Measurements from ENCODE around the gene GRIN3B. TPM values are rescaled to one million over a fixed set of nuclear protein-coding genes. Genes with fewer than 3 reads are reported as not detected.
A peak's percentile ranks its signal among the peaks of the same experiment; 100 is the strongest.

GRIN3B gene
- total RNA-seq, 2 donors from 2014 or later = 0.14 TPM; not detected in 1

- H3K27me3 ChIP-seq (replicated peaks; ENCODE audit: insufficient read depth) = no peaks in the 10 kb centered on the region
- peaks cover 18% of the 10 kb centered on the region for H3K36me3 ChIP-seq
- peak overlapping the region; percentile 80 for H3K4me3 ChIP-seq
- ATAC-seq (ENCODE audit: insufficient number of reproducible peaks, low FRiP score, low read depth) = peak; percentile 5
- H3K4me1 ChIP-seq (ENCODE audit: control insufficient read depth in 1 of 2, low read depth in 2 of 2) = peaks cover 12 to 33% of the 10 kb centered on the region in 2 donors
- TF ChIP-seq CTCF (IDR thresholded peaks at IDR 0.05) = no peak
- peak overlapping the region; percentile 5 to 52 for H3K27ac ChIP-seq
- no peaks in the 10 kb centered on the region for H3K9me3 ChIP-seq
- no peak for DNase-seq (ENCODE audit: low spot score)
Measured at GRCh38 chr19:1038978-1039645, 38.9 kb downstream of the GRIN3B start.

- Histone ChIP-seq H3K4me3 (peak within 1 kb of the TSS; percentile 80), H3K9me3 (no peaks in the 10 kb centered on the region), H3K36me3 (peaks cover 18% of the 10 kb centered on the region), H3K4me1 (ENCODE audit: control insufficient read depth in 1 of 2, low read depth in 2 of 2) (peaks cover 12 to 33% of the 10 kb centered on the region in 2 donors), H3K27me3 (replicated peaks; ENCODE audit: insufficient read depth) (no peaks in the 10 kb centered on the region), H3K27ac (peak within 1 kb of the TSS; percentile 5 to 52)
- DNase-seq (ENCODE audit: low spot score) = peak; percentile 85
- TF ChIP-seq CTCF (IDR thresholded peaks at IDR 0.05) = no peak
- peak; percentile 57 for ATAC-seq (ENCODE audit: insufficient number of reproducible peaks, low FRiP score, low read depth)
Measured at GRCh38 chr19:1039646-1040475, 39.6 kb downstream of the GRIN3B start, which contains the start of gene ABCA7. ABCA7 (plus strand) TSS chr19:1040107; CDS start chr19:1041362, 1,255 bp downstream.

GRCh38 chr19:1040476-1041271, 40.5 kb downstream of the GRIN3B start:
- Histone ChIP-seq H3K4me1 (ENCODE audit: control insufficient read depth in 1 of 2, low read depth in 2 of 2) (peaks cover 12 to 33% of the 10 kb centered on the region in 2 donors), H3K27me3 (replicated peaks; ENCODE audit: insufficient read depth) (no peaks in the 10 kb centered on the region), H3K9me3 (no peaks in the 10 kb centered on the region), H3K27ac (no peak overlapping the region), H3K4me3 (peak overlapping the region; percentile 80), H3K36me3 (peaks cover 11% of the 10 kb centered on the region)
- DNase-seq (ENCODE audit: low spot score) = no peak
- ATAC-seq (ENCODE audit: insufficient number of reproducible peaks, low FRiP score, low read depth) = no peak
- no peak for TF ChIP-seq CTCF (IDR thresholded peaks at IDR 0.05)

GRCh38 chr19:1041272-1041834, 41.1 kb downstream of the GRIN3B start:
- Histone ChIP-seq H3K4me3 (peak overlapping the region; percentile 80), H3K27ac (no peak overlapping the region), H3K36me3 (peaks cover 5% of the 10 kb centered on the region), H3K27me3 (replicated peaks; ENCODE audit: insufficient read depth) (no peaks in the 10 kb centered on the region), H3K9me3 (no peaks in the 10 kb centered on the region), H3K4me1 (ENCODE audit: control insufficient read depth in 1 of 2, low read depth in 2 of 2) (peaks cover 12 to 33% of the 10 kb centered on the region in 2 donors)
- DNase-seq (ENCODE audit: low spot score) (no peak), ATAC-seq (ENCODE audit: insufficient number of reproducible peaks, low FRiP score, low read depth) (no peak)
- no peak for TF ChIP-seq CTCF (IDR thresholded peaks at IDR 0.05)
